Epithelial cell of alveolus of lung (primary cell): Measurements from ENCODE around the gene TTC33. TPM values are rescaled to one million over a fixed set of nuclear protein-coding genes. Genes with fewer than 3 reads are reported as not detected.

Experiments
- total RNA-seq: library from RNA; depleted of rRNA; stranded (reverse); fragments of >200 nt; gene quantifications from 2 replicates; pipeline ENCODE4 v1.2.1, GENCODE V29; 2015

The TTC33 gene
- 13.0 and 13.7 TPM in 2 replicates for total RNA-seq

GRCh38 chr5:40755407-40756365 lies at the start of gene TTC33:
TTC33 (minus strand) TSS chr5:40755961; CDS start chr5:40747018, 8,943 bp downstream.

GRCh38 chr5:40798012-40798800 lies 42.4 kb upstream of the TTC33 start, which contains the start of gene PRKAA1:
PRKAA1 (minus strand) TSS chr5:40798374; CDS start chr5:40798189, 185 bp downstream.

GRCh38 chr5:40679913-40680681 lies 75.7 kb downstream of the TTC33 start, which contains the start of gene PTGER4:
PTGER4 (plus strand) TSS chr5:40679915; CDS start chr5:40680994, 1,079 bp downstream.

Other genes starting within 250 kb of the TTC33 start
- gene PTGER4, start 76.0 kb downstream of the TTC33 start, total RNA-seq, result 6.5 and 28.3 TPM in 2 replicates
- gene PRKAA1, start 42.4 kb upstream of the TTC33 start, total RNA-seq, result 49.9 and 65.3 TPM in 2 replicates
- 77.7 and 213 TPM in 2 replicates for gene RPL37, start 79.3 kb upstream of the TTC33 start, total RNA-seq
- gene CARD6, start 85.4 kb upstream of the TTC33 start, total RNA-seq, result 5.7 and 6.3 TPM in 2 replicates
- gene C7, start 153.5 kb upstream of the TTC33 start, total RNA-seq, result 3.1 and 33.9 TPM in 2 replicates